Stimulated activated memory B cell treated with anti-CD40 and anti-IgM and Interleukin-4, amounts not matched to agents 10 μg/mL and 1 μg/mL and 100 μg/mL, for 72 hours (primary cell): ENCODE results near the gene PPARD.
"Not testable (repeated sequence)": the region's sequence is repeated elsewhere in the genome, so short reads cannot be mapped to it uniquely, and the experiment has no call there.

Experiments used
- ATAC-seq: fragments of 150-1000 bp; cut with Tn5 transposase; 2 replicates; pipeline ENCODE4 v1.10.0; 2021
- H3K27ac Mint-ChIP-seq: one replicate; pipeline ENCODE4 v1.8.0; 2022; ENCODE audit warnings: mild to moderate bottlenecking, mixed read lengths
- H3K27me3 Mint-ChIP-seq: one replicate; pipeline ENCODE4 v1.8.0; 2022; ENCODE audit warnings: mixed read lengths
- H3K36me3 Mint-ChIP-seq: one replicate; pipeline ENCODE4 v1.8.0; 2022; ENCODE audit warnings: mixed read lengths
- H3K4me1 Mint-ChIP-seq: one replicate; pipeline ENCODE4 v1.8.0; 2022; ENCODE audit warnings: mixed read lengths
- H3K4me3 Mint-ChIP-seq: one replicate; pipeline ENCODE4 v1.8.0; 2022; ENCODE audit warnings: mild to moderate bottlenecking, moderate library complexity, mixed read lengths
- H3K9me3 Mint-ChIP-seq: one replicate; pipeline ENCODE4 v1.8.0; 2022; ENCODE audit warnings: mixed read lengths

PPARD gene

GRCh38 chr6:35377002-35377401 is 34.6 kb downstream of the PPARD start:
- no peak for ATAC-seq
- Mint-ChIP-seq H3K27me3 (no peaks in the 10 kb centered on the region), H3K27ac (no peak overlapping the region), H3K4me1 (peaks cover 42% of the 10 kb centered on the region), H3K4me3 (no peak overlapping the region), H3K9me3 (no peaks in the 10 kb centered on the region), H3K36me3 (peaks cover 27% of the 10 kb centered on the region)

GRCh38 chr6:35378261-35378660 is 35.9 kb downstream of the PPARD start:
- H3K36me3 Mint-ChIP-seq = peaks cover 37% of the 10 kb centered on the region
- H3K9me3 Mint-ChIP-seq = peaks cover 3% of the 10 kb centered on the region
- H3K27ac Mint-ChIP-seq = no peak overlapping the region
- no peak for ATAC-seq
- peaks cover 42% of the 10 kb centered on the region for H3K4me1 Mint-ChIP-seq
- no peak overlapping the region for H3K4me3 Mint-ChIP-seq
- no peaks in the 10 kb centered on the region for H3K27me3 Mint-ChIP-seq

GRCh38 chr6:35381132-35381531 is 38.8 kb downstream of the PPARD start:
- no peak for ATAC-seq
- H3K4me1 Mint-ChIP-seq = peaks cover 33% of the 10 kb centered on the region
- no peak overlapping the region for H3K27ac Mint-ChIP-seq
- H3K27me3 Mint-ChIP-seq = no peaks in the 10 kb centered on the region
- H3K36me3 Mint-ChIP-seq = peaks cover 32% of the 10 kb centered on the region
- H3K4me3 Mint-ChIP-seq = no peak overlapping the region
- H3K9me3 Mint-ChIP-seq = peaks cover 3% of the 10 kb centered on the region

GRCh38 chr6:35382015-35382414 is 39.7 kb downstream of the PPARD start:
- peaks cover 32% of the 10 kb centered on the region for H3K36me3 Mint-ChIP-seq
- ATAC-seq = no peak
- H3K4me1 Mint-ChIP-seq = peaks cover 27% of the 10 kb centered on the region
- no peak overlapping the region for H3K4me3 Mint-ChIP-seq
- H3K9me3 Mint-ChIP-seq = peaks cover 3% of the 10 kb centered on the region
- H3K27me3 Mint-ChIP-seq = no peaks in the 10 kb centered on the region
- H3K27ac Mint-ChIP-seq = no peak overlapping the region

GRCh38 chr6:35385457-35386202 is 43.3 kb downstream of the PPARD start:
- no peak overlapping the region for H3K4me3 Mint-ChIP-seq
- ATAC-seq = no peak
- H3K27me3 Mint-ChIP-seq = no peaks in the 10 kb centered on the region
- peaks cover 22% of the 10 kb centered on the region for H3K4me1 Mint-ChIP-seq
- H3K27ac Mint-ChIP-seq = no peak overlapping the region
- peaks cover 3% of the 10 kb centered on the region for H3K9me3 Mint-ChIP-seq
- peaks cover 31% of the 10 kb centered on the region for H3K36me3 Mint-ChIP-seq

- Mint-ChIP-seq H3K4me1 (peaks cover 15% of the 10 kb centered on the region), H3K36me3 (peaks cover 17% of the 10 kb centered on the region), H3K4me3 (no peak overlapping the region), H3K27me3 (no peaks in the 10 kb centered on the region), H3K27ac (no peak overlapping the region), H3K9me3 (peaks cover 3% of the 10 kb centered on the region)
- ATAC-seq = no peak
Measured at GRCh38 chr6:35386989-35387388, 44.6 kb downstream of the PPARD start.

GRCh38 chr6:35388030-35388429 is 45.7 kb downstream of the PPARD start:
- Mint-ChIP-seq H3K27ac (no peak overlapping the region), H3K27me3 (no peaks in the 10 kb centered on the region), H3K36me3 (peaks cover 10% of the 10 kb centered on the region), H3K9me3 (peaks cover under 1% of the 10 kb centered on the region), H3K4me3 (no peak overlapping the region), H3K4me1 (peaks cover 26% of the 10 kb centered on the region)
- ATAC-seq = no peak

- no peak overlapping the region for H3K27ac Mint-ChIP-seq
- H3K27me3 Mint-ChIP-seq = no peaks in the 10 kb centered on the region
- ATAC-seq = no peak
- H3K36me3 Mint-ChIP-seq = peaks cover 8% of the 10 kb centered on the region
- peaks cover 34% of the 10 kb centered on the region for H3K4me1 Mint-ChIP-seq
- no peak overlapping the region for H3K4me3 Mint-ChIP-seq
- H3K9me3 Mint-ChIP-seq = no peaks in the 10 kb centered on the region
Measured at GRCh38 chr6:35388772-35389352, 46.5 kb downstream of the PPARD start.

- ATAC-seq, H3K27ac Mint-ChIP-seq, H3K27me3 Mint-ChIP-seq, H3K9me3 Mint-ChIP-seq, H3K4me3 Mint-ChIP-seq, H3K36me3 Mint-ChIP-seq: not testable (repeated sequence)
- H3K4me1 Mint-ChIP-seq = peaks cover 38% of the 10 kb centered on the region
Measured at GRCh38 chr6:35389386-35389785, 47.0 kb downstream of the PPARD start.

- no peaks in the 10 kb centered on the region for H3K9me3 Mint-ChIP-seq
- H3K4me1 Mint-ChIP-seq = peaks cover 51% of the 10 kb centered on the region
- no peaks in the 10 kb centered on the region for H3K27me3 Mint-ChIP-seq
- H3K27ac Mint-ChIP-seq = no peak overlapping the region
- peaks cover 8% of the 10 kb centered on the region for H3K36me3 Mint-ChIP-seq
- no peak for ATAC-seq
- H3K4me3 Mint-ChIP-seq = no peak overlapping the region
Measured at GRCh38 chr6:35391240-35391968, 49.0 kb downstream of the PPARD start.

GRCh38 chr6:35392111-35392702 is 49.8 kb downstream of the PPARD start:
- Mint-ChIP-seq H3K36me3 (peaks cover 12% of the 10 kb centered on the region), H3K9me3 (no peaks in the 10 kb centered on the region), H3K4me1 (peaks cover 51% of the 10 kb centered on the region), H3K4me3 (no peak overlapping the region), H3K27me3 (no peaks in the 10 kb centered on the region), H3K27ac (peak overlapping the region; percentile 88)
- ATAC-seq = no peak

GRCh38 chr6:35392773-35393672 is 50.7 kb downstream of the PPARD start:
- no peaks in the 10 kb centered on the region for H3K27me3 Mint-ChIP-seq
- H3K4me1 Mint-ChIP-seq = peaks cover 49% of the 10 kb centered on the region
- ATAC-seq = no peak
- H3K4me3 Mint-ChIP-seq = no peak overlapping the region
- H3K9me3 Mint-ChIP-seq = no peaks in the 10 kb centered on the region
- H3K36me3 Mint-ChIP-seq = peaks cover 18% of the 10 kb centered on the region
- peak overlapping the region; percentile 88 for H3K27ac Mint-ChIP-seq

GRCh38 chr6:35396991-35397390 is 54.6 kb downstream of the PPARD start:
- H3K27ac Mint-ChIP-seq = peak overlapping the region; percentile 8
- H3K36me3 Mint-ChIP-seq = peaks cover 23% of the 10 kb centered on the region
- H3K27me3 Mint-ChIP-seq = no peaks in the 10 kb centered on the region
- peaks cover 42% of the 10 kb centered on the region for H3K4me1 Mint-ChIP-seq
- H3K4me3 Mint-ChIP-seq = no peak overlapping the region
- H3K9me3 Mint-ChIP-seq = no peaks in the 10 kb centered on the region
- ATAC-seq = no peak

- Mint-ChIP-seq H3K27me3 (no peaks in the 10 kb centered on the region), H3K27ac (peak overlapping the region; percentile 8), H3K4me1 (peaks cover 33% of the 10 kb centered on the region), H3K36me3 (peaks cover 23% of the 10 kb centered on the region), H3K9me3 (no peaks in the 10 kb centered on the region), H3K4me3 (no peak overlapping the region)
- no peak for ATAC-seq
Measured at GRCh38 chr6:35397806-35398418, 55.6 kb downstream of the PPARD start.
